Liver (tissue), 9 donors: Measurements from ENCODE around the gene UBE2E2. TPM values are rescaled to one million over a fixed set of nuclear protein-coding genes. Genes with fewer than 3 reads are reported as not detected.
"Not testable (repeated sequence)": the region's sequence is repeated elsewhere in the genome, so short reads cannot be mapped to it uniquely, and the experiment has no call there.

Experiments used
- DNase-seq: peaks from one replicate; pipeline ENCODE4 v3.0.0-alpha.2; 2017; ENCODE audit warnings: low spot score
- H3K27ac ChIP-seq, 2 donors: one replicate each; pipeline ENCODE4 v1.7.0; 2013; ENCODE audit warnings: inconsistent platforms in 2 of 2, low read length in 2 of 2, control low read depth in 1 of 2, low read depth in 1 of 2, mild to moderate bottlenecking in 1 of 2
- H3K27me3 ChIP-seq, 4 donors: one replicate each; pipeline versions ENCODE4 v1.6.1 to v1.7.0; 2013; ENCODE audit warnings: low read length in 3 of 4, inconsistent platforms in 1 of 4, mild to moderate bottlenecking in 1 of 4, moderate library complexity in 1 of 4; ENCODE audit not compliant: control insufficient read depth in 4 of 4, insufficient read depth in 4 of 4
- H3K36me3 ChIP-seq, 4 donors: one replicate each; pipeline versions ENCODE4 v1.6.1 to v1.7.0; 2013; ENCODE audit warnings: low read length in 3 of 4, mild to moderate bottlenecking in 3 of 4, low read depth in 1 of 4, moderate library complexity in 1 of 4; ENCODE audit not compliant: control insufficient read depth in 4 of 4, insufficient read depth in 3 of 4
- H3K4me1 ChIP-seq, 4 donors: one replicate each; pipeline versions ENCODE4 v1.6.1 to v1.7.0; 2013; ENCODE audit warnings: low read length in 3 of 4, mild to moderate bottlenecking in 3 of 4, moderate library complexity in 1 of 4; ENCODE audit not compliant: control insufficient read depth in 4 of 4, insufficient read depth in 4 of 4
- H3K4me3 ChIP-seq, 3 donors: one replicate each; pipeline versions ENCODE4 v1.6.1 to v1.7.0; 2013; ENCODE audit warnings: low read length in 3 of 3, control low read depth in 1 of 3, low read depth in 1 of 3, mild to moderate bottlenecking in 1 of 3
- H3K9ac ChIP-seq, 2 donors: one replicate each; pipeline ENCODE4 v1.7.0; 2013; ENCODE audit warnings: low read length in 2 of 2, mild to moderate bottlenecking in 2 of 2, moderate library complexity in 2 of 2, control low read depth in 1 of 2, low read depth in 1 of 2
- H3K9me3 ChIP-seq, 4 donors: one replicate each; pipeline versions ENCODE4 v1.6.1 to v1.7.0; 2013; ENCODE audit warnings: low read length in 3 of 4; ENCODE audit not compliant: control insufficient read depth in 4 of 4
- ATF3 ChIP-seq: IDR thresholded peaks from 2 replicates; pipeline ENCODE4 v1.6.1; 2016; ENCODE audit warnings: antibody characterized with exemption
- EGR1 ChIP-seq, 2 donors: IDR thresholded peaks; 2 replicates each; pipeline ENCODE4 v1.6.1; 2016 to 2018; ENCODE audit warnings: antibody characterized with exemption in 2 of 2, low read depth in 2 of 2
- GABPA ChIP-seq, 2 donors: IDR thresholded peaks in 1 of 2; conservative IDR thresholded peaks in 1 of 2; 2 replicates each; pipeline ENCODE4 v1.6.1; 2016; ENCODE audit warnings: antibody characterized with exemption in 2 of 2, mild to moderate bottlenecking in 1 of 2, moderate library complexity in 1 of 2
- HNF4A ChIP-seq, 2 donors: conservative IDR thresholded peaks; 2 replicates each; pipeline ENCODE4 v1.6.1; 2016; ENCODE audit warnings: antibody characterized with exemption in 2 of 2, mild to moderate bottlenecking in 2 of 2
- JUND ChIP-seq, 2 donors: IDR thresholded peaks; 2 replicates each; pipeline ENCODE4 v1.6.1; 2016; ENCODE audit warnings: antibody characterized with exemption in 2 of 2
- MAX ChIP-seq: IDR thresholded peaks from 2 replicates; pipeline ENCODE4 v1.6.1; 2016; ENCODE audit warnings: antibody characterized with exemption
- RAD21 ChIP-seq, 2 donors: IDR thresholded peaks; 2 replicates each; pipeline ENCODE4 v1.6.1; 2016; ENCODE audit warnings: antibody characterized with exemption in 2 of 2, mild to moderate bottlenecking in 2 of 2
- REST ChIP-seq: IDR thresholded peaks from 2 replicates; pipeline ENCODE4 v1.6.1; 2016; ENCODE audit warnings: antibody characterized with exemption, mild to moderate bottlenecking
- RXRA ChIP-seq, 2 donors: IDR thresholded peaks; 2 replicates each; pipeline ENCODE4 v1.6.1; 2017 to 2018; ENCODE audit warnings: antibody characterized with exemption in 2 of 2, mild to moderate bottlenecking in 1 of 2
- SP1 ChIP-seq: IDR thresholded peaks from 2 replicates; pipeline ENCODE4 v1.6.1; 2018; ENCODE audit warnings: antibody characterized with exemption, mild to moderate bottlenecking
- ZBTB33 ChIP-seq: IDR thresholded peaks from 2 replicates; pipeline ENCODE4 v1.6.1; 2016; ENCODE audit warnings: antibody characterized with exemption
- WGBS: extraction: QIAGEN DNeasy Blood & Tissue Kit; methylation state at CpG from one replicate; pipeline ENCODE4 v1.1.7; 2013; 5-methylcytosine and 5-hydroxymethylcytosine counted together
- polyA plus RNA-seq, 2 donors: library from polyadenylated mRNA; stranded (reverse) in 1 of 2; unstranded in 1 of 2; fragments of 200-250 nt in 1 of 2; fragments of >200 nt in 1 of 2; fragmentation: Nextera tagmentation in 1 of 2; extraction: Ambion mirVana in 1 of 2; gene quantifications; one replicate each; pipeline versions ENCODE4 v1.2.1 to v1.2.3, GENCODE V29; 2013 to 2015
- total RNA-seq, 2 donors: library from RNA; depleted of rRNA; stranded (reverse); fragments of >200 nt; gene quantifications; one replicate each; pipeline ENCODE4 v1.2.3, GENCODE V29; 2014
- donor health status: healthy.
- donor health status: healthy.
- donor health status: healthy.
- donor health status: healthy.
- donor health status: healthy.

UBE2E2 gene
- total and polyA plus RNA-seq, 4 donors: 9.0 to 27.8 (median 16.8) TPM

- no peaks in the 10 kb centered on the region for H3K4me1 ChIP-seq
- 76% methylated on average over 1 of the region's 1 CpG for WGBS
- no peaks in the 10 kb centered on the region for H3K9me3 ChIP-seq
- no peak overlapping the region for H3K4me3 ChIP-seq
- TF ChIP-seq SP1: no peak
- no peak for TF ChIP-seq GABPA (IDR thresholded peaks at IDR 0.05 in 1 of 2, conservative IDR thresholded peaks at IDR 0.05 in 1 of 2)
- no peak overlapping the region for H3K9ac ChIP-seq
- no peaks in the 10 kb centered on the region for H3K36me3 ChIP-seq
- H3K27ac ChIP-seq: no peak overlapping the region
- DNase-seq: no peak
- no peaks in the 10 kb centered on the region for H3K27me3 ChIP-seq
Measured at GRCh38 chr3:23331141-23331935, 128.2 kb downstream of the UBE2E2 start.

- 95% methylated on average over 2 of the region's 2 CpGs for WGBS
Measured at GRCh38 chr3:23333633-23334032, 130.5 kb downstream of the UBE2E2 start.

GRCh38 chr3:23336853-23337252, 133.7 kb downstream of the UBE2E2 start:
- H3K36me3 ChIP-seq, DNase-seq, H3K4me1 ChIP-seq, H3K27me3 ChIP-seq, H3K27ac ChIP-seq, H3K9me3 ChIP-seq, H3K4me3 ChIP-seq, H3K9ac ChIP-seq: not testable (repeated sequence)
- 96% methylated on average over 4 of the region's 4 CpGs for WGBS

More at GRCh38 chr3:23333633-23334032, 130.5 kb downstream of the UBE2E2 start:
- Histone ChIP-seq H3K9ac (no peak overlapping the region), H3K9me3 (no peaks in the 10 kb centered on the region), H3K36me3 (no peaks in the 10 kb centered on the region), H3K27ac (no peak overlapping the region), H3K4me3 (no peak overlapping the region), H3K4me1 (no peaks in the 10 kb centered on the region), H3K27me3 (no peaks in the 10 kb centered on the region)
- TF ChIP-seq HNF4A (conservative IDR thresholded peaks at IDR 0.05): no peak
- TF ChIP-seq ATF3: no peak
- no peak for TF ChIP-seq ZBTB33
- no peak for TF ChIP-seq RAD21 (IDR thresholded peaks at IDR 0.05)
- DNase-seq: no peak

- WGBS: 12% methylated on average over 1 of the region's 1 CpG
- no peak overlapping the region for H3K4me3 ChIP-seq
- DNase-seq: no peak
- no peaks in the 10 kb centered on the region for H3K27me3 ChIP-seq
- no peaks in the 10 kb centered on the region for H3K9me3 ChIP-seq
- no peaks in the 10 kb centered on the region for H3K36me3 ChIP-seq
- H3K9ac ChIP-seq: no peak overlapping the region
- no peaks in the 10 kb centered on the region for H3K4me1 ChIP-seq
- H3K27ac ChIP-seq: no peak overlapping the region
- TF ChIP-seq ZBTB33 (no peak), MAX (no peak), GABPA (IDR thresholded peaks at IDR 0.05 in 1 of 2, conservative IDR thresholded peaks at IDR 0.05 in 1 of 2) (no peak), REST (no peak), JUND (IDR thresholded peaks at IDR 0.05) (no peak), RXRA (IDR thresholded peaks at IDR 0.05) (no peak), ATF3 (no peak), EGR1 (IDR thresholded peaks at IDR 0.05; ENCODE audit: low read depth in 2 of 2) (no peak), HNF4A (conservative IDR thresholded peaks at IDR 0.05) (no peak)
Measured at GRCh38 chr3:23341147-23341838, 138.2 kb downstream of the UBE2E2 start.
